Hepatic stellate cell (primary cell): Measurements from ENCODE around the gene ZNF286A.
"Not testable (repeated sequence)": the region's sequence is repeated elsewhere in the genome, so short reads cannot be mapped to it uniquely, and the experiment has no call there.

Experiments
- DNase-seq: peaks from one replicate; pipeline ENCODE4 v3.0.0; 2011; ENCODE audit warnings: low spot score

ZNF286A gene

DNA sequence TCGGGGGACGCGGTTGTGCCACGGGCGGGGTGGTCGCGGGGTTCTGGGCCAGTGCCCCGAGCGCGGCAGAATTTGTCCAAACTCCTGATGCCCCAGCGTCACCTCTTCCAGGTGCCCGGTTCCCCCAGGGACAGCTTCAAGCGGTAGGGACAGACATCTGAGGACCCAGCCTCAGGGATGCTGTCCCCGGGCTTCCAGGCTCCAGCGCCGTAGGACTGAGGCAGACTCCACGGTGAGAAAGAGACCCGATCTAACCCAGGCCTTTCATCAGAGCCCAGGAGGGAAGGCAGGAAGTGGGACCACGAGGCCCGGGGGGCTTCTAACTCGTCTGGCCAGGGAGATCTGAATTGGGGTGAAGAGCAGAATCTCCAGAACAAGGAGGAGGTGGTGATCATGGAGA is 385 bp downstream of the ZNF286A start:
- DNase-seq, result not testable (repeated sequence)

DNA sequence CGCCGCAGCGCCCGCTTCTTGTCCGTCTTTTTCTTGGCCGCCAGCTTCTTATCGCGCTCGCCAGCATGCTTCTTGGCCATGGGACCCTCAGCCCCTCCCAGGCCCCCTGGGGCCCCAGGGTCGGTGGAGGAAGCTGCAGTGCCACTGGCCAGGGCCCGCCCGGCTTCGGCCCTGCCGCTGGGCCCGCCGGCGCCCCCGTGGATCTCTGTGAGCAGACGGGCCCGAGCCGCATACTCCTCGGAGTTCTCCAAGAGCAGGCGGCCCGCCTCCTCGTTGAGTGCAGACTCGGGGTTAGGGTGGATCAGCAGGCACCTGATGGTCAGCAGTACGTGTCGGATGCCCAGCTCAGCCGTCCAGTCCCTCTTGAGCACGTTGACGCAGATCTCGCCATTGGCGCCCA is 4.7 kb downstream of the ZNF286A start:
- not testable (repeated sequence) for DNase-seq

DNA sequence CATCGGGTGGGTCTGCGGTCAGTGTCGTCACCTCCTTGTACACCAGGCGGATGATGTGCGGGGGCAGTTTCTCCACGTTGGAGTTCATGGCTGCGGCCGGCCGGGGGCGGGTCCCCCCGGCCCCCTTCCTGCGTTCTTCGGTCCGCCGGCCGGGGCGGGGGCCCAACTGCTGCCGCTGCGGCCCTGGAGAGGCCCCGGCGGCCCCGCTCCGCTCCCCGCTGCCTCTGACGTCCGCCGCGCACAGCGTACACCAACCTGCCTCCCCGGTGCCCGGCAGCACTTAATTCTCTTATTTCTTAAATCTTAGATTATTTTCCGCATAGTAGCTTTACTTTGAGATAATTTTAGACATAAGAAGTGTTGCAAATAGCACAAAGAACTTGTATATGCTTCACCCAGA is 5.3 kb downstream of the ZNF286A start:
- DNase-seq, result not testable (repeated sequence)

DNA sequence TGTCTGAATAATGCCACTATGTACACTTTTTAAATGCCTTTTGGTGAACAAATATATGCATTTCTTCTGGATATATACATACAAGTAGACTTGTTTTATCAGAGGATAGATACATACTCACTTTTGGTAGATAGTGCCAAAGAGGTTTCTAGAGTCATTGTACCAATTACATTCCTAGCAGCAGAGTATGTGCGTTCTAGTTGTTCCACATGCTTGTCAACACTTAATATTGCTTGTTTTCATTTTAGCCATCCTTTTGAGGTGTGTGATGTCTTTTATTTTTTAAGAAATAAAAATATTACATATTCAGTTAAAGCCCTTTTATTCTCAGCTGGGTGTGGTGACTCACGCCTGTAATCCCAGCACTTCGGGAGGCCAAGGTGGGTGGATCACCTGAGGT is 9.3 kb downstream of the ZNF286A start:
- not testable (repeated sequence) for DNase-seq

DNA sequence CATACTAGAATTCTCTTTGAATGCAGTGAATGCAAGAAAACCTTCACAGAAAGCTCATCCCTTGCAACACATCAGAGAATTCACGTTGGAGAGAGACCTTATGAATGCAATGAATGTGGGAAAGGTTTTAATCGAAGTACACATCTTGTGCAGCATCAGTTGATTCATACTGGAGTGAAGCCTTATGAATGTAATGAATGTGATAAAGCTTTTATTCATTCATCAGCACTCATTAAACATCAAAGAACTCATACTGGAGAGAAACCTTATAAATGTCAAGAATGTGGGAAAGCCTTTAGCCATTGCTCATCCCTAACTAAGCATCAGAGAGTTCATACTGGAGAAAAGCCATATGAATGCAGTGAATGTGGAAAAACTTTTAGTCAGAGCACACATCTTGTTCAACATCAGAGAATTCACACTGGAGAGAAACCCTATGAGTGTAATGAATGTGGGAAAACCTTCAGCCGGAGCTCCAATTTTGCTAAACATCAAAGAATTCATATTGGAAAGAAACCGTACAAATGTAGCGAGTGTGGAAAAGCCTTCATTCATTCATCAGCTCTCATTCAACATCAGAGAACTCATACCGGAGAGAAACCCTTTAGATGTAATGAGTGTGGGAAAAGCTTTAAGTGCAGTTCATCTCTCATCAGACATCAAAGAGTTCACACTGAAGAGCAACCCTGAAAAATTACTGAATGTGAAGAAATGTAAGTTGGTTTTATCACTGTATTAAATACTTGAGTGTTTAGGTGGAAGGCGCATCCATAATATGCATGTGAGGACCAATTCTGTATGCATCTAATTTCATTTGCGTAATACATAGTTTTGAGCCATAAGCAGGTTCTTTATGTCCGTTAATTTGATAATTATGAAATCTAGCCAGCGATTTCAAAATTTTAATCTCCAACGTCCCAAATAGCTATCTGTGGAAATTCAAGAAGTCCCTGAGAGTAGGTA is 17.3 kb downstream of the ZNF286A start:
- not testable (repeated sequence) for DNase-seq

DNA sequence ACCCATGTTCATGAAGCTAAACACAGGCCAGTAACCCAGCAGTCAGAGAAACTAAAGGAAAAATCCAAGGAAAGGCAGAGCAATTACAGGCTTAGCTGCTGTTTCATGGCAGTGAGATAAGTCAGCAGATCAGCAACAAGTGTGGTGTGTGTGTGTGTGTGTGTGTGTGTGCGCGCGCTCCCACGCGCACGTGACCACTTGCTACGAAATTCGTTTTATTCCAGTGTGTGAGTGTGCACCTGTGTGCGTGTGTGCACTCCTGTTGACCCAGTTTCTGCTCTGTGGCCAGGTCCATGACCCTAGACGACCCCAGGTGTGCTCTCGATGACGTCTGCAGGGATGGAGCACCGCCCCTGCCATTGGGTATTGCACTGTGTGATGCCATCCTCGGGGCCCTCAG is 31.0 kb downstream of the ZNF286A start:
- not testable (repeated sequence) for DNase-seq

DNA sequence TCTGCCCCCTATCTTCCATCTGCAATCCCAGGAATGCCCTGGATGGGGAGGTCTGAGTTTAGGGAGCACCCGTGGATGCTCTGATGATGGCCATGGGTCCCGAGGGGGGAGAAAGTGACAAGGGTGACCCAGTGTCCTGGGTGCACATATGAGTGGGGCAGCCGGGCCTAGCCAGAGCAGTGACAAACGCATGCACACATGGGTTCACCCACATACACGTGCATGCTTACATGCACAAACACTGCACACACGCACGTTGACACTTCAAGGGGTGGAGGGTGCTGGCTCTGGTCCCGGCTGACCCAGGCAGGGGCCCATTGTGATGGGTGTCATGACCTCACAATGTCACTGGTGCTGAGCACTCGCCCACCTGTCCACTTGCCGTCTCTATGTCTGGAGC is 32.3 kb downstream of the ZNF286A start, which contains the start of gene TBC1D26:
Gene TBC1D26, plus strand, starts transcription at position 384 of the 400 bp plus-strand sequence. CDS start 3,066 bp downstream, outside the sequence.
- not testable (repeated sequence) for DNase-seq

DNA sequence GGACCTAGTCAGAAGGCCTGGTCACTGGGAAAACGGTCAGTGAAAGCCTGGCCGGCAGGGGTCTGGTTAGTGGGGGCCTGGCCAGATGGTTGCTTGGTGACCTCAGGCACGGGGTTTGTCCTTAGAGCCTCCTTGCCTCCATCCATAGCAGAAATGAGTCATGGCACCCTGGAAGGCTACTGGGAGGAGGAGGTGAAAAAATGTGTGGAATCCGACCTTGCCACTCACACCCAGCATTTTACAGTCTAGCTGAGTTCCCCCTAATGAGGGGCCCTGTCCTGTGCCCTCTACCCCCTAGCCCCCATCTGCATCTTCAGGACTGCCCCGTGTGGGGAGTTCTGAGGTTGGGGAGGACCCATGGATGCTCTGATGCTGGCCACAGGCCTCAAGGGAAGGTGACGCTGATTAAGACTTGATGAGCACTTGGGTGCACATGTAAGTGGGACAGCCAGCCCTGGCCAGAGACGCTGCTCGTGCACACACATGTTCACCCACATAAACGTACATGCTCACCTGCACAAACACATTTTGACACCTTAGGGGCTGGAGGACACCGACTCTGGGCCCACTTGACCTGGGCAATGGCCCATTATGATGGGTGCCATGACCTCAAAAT is 33.7 kb downstream of the ZNF286A start:
- DNase-seq, result not testable (repeated sequence)

DNA sequence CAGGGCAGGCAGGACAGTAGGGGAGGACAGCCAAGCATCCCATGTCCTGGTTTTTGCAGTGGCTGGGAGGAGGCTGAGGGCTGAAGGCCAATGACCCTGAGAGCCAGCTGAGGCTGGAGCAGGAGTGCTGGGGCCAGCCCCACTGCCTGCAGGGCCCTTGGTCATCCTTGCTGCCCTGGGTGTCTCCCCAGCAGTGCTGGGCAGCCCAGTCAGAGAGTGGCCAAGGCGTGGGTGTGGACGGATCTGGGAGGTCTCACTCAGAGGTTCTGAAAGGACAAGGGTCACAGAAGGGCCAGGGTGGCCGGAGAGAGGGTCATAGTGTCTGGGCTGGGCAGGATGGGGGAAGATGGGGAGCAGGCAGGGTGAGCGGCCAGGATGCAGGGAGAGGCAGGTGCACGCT is 37.0 kb downstream of the ZNF286A start:
- DNase-seq, result not testable (repeated sequence)

DNA sequence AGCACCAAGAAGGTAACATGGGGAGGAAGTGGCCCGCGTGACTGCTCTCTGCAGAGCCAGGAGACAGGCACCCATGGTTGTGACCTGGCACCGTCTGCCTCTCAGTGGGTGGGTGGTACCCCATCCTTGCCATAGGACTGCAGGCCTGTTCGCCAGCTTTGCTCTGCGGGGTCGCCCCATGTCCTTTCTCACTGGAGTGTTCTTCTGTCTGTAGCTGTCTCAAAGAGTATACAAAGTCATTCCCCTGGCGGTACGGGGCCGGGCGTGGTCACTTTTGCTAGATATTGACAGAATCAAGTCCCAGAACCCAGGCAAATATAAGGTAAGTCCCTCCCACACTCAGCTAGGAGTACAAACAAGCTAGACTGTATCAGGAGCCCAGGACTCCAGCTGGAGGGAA is 38.5 kb downstream of the ZNF286A start:
- DNase-seq, result no peak

DNA sequence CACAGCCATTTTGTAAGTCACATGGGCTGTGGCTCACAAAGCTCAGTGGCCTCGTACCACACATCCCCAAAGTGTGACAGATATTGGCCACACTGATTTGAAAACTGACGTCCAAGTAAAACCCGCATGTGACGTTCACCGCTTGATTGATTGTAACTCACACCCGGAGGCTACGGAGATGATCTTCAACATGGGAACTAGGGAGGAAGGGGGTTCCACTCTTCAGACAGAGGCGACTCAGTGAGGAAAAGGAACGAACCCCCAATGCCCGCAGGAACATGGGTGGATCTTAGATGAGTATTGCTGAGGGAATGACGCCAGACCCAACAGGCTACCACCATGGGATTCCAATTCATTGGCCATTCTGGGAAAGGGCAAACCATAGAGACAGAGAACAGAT is 39.7 kb downstream of the ZNF286A start:
- DNase-seq, result not testable (repeated sequence)

DNA sequence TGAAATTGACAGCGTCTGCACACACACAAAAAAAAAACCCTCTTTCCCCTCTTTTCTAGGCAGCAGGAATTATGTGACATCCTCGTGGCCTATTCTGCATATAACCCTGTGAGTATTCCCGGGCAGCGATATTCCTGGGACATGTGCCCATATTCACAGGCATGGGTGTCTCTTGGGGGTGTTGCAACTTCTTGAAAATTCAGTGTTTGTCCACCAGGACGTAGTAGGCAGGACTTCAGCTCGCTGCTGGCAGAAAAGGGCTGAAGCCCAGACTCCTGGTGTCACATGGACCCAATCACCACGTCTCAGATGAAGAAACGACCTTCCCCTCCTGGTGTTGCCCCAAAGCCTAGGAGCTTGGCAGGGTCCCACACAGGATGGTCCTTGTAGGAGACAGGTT is 40.5 kb downstream of the ZNF286A start:
- not testable (repeated sequence) for DNase-seq

DNA sequence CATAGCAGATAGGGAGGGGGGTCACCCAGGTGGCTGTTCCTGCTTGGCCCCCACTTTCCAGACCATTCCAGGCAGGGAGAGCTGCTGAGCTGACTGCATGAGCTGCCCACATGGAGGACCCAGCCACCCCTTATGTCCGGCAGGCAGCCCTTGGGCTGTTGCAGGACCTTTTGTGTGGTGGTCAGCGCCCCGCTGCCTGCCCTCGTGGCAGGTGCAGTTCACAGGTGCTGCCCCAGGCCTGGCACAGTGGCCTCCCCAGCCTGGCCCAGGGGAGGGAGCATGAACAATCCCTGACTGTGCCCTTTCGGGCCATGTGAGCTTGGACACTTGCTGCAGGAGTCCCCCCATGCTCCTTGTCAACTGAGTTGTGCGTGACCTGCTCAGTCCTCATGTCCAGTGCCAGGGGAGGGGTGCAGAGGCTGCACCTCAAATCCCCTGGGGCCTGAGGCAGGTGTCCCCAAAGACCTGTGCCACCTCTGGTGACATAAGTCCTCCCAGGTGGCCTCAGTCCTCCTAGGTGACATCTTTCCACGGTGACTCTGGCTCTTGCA is 41.1 kb downstream of the ZNF286A start:
- no peak for DNase-seq

DNA sequence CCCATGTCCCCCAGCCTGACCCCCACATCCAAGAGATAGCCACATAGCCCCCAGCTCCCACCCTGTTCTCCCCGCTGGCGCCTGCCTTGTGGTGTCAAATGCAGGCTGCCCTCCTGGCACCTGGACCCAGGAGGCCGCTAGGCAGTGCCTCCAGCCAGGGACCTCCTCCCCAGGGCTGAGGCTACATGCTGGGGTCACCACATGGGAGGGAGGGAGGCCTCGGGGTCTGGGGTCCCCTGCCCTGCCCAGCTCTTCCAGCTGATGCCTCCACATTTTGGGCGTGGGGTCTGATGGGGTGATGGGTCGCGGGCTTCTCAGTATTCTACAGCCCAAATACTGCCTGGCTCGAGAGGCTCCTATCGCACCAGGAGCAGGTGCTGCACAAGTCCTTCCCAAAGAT is 42.1 kb downstream of the ZNF286A start:
- DNase-seq, result no peak

DNA sequence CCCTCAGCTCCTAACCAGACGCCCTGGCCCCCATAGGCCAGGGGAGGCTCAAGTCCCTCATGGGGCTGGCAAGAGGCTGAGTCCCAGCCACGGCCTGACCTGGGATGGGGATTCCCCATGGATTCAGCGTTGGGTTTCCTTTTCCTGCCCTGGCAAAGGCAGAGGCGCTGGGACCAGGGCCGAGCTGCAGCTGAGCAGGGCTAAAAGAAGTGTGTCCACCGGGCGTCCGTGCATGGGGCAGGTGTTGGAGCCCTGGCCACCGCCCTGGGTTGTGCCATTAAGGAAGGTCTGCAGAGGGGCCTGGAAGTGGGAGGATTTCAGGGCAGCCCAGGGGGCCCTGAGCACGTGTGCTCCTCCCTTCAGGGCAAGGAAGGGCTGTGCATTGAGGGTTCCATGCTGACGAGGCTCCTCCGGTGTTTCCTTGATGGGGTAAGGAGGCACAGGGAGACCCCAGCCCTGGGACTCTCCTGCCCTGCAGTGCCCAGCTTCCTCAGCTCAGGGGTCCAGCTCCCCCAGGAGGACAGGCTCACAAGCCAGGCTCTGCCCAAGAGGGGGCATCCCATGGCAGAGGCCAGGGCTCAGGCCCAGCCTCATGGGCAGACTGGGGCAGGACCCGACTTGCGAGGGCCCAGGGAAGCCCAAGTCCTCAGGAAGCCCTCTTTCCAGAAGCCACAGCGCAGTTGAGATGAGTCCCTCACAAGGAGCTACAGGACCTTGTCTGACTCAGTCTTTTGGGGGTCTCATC is 42.7 kb downstream of the ZNF286A start:
- DNase-seq, result no peak

DNA sequence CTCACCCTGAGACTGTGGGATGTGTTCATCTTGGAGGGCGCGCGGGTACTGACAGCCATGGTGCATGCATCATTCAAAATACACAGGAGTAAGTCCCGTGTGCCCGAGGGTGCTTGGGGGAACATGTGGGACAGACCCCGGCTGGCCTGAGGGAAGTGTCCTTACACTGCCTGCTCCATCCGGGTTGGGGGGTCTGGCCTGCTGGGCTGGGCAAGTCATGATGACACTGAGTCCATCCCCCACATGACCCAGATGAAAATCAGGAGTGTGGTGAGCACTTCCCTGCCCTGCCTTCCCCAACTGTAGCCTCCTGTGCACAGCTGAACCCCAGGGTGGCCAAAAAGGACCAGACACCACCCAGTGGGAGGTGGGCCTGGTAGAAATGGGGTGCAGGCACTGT is 43.4 kb downstream of the ZNF286A start:
- DNase-seq, result no peak

DNA sequence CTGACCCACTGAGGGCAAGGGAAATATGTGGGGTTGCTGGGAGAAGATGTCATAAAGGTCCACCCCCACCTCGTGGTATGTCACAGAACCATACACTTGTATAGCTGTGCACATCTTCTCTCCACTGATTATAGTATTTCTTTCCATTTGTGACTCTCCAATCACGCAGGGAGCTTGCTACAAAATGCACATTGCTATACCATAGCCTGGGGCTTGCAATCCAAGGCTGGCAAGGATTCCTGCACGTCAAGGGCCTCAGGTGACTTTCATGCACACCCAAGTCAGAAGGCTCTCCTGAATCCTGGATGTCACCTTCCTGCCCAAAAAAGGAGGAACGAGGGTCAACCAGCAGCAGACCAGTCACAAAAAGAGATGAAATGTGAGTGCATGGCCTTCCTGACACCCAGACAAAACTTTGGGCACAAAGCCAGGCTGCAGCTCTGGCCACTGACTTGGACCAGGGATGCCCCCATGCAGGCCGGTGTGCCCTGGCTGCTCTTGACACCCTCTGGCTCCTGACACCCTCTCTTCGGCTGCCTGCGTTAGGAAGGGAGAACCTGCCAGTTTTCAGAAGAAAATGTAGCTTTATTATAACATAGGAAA is 44.6 kb downstream of the ZNF286A start:
- no peak for DNase-seq

DNA sequence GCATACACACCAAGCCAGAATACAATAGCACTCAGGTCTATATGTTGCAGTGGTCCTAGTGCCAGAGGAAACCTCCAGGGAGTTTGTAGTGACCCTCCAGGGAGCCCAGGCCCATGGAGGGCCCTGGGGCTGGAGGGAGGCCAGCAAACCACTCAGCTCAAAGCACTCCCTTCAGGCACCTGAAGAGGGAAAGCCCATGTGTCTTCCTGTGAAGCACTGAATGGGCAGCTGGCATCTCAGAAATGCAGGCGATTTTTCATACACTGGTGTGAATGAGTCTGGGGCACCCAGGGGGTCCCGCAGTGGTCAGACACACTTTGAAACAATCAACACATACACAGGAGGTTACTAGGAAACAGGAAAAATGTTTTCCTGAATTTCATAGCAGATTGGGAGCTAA is 45.3 kb downstream of the ZNF286A start:
- DNase-seq, result no peak

DNA sequence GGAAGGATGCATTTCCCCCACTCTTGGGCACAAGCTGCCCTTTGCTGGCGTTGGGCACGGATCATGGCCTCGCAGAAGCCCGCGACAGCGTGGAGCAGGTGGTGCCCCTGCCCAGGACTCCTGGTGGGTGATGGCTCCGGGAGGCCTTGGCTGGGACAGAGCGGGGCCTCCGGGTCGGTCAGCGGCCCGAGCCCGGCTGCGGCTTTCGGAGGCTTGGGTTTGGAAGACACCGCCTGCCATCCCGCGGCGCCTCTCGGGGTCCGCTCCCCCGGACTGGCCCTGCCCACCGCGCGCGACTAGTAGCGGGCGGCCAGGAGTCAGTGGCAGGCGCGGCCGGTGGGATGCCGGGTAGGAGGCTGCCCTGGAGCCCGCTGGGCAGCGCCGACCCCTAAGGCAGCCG is 49.9 kb downstream of the ZNF286A start:
- not testable (repeated sequence) for DNase-seq

DNA sequence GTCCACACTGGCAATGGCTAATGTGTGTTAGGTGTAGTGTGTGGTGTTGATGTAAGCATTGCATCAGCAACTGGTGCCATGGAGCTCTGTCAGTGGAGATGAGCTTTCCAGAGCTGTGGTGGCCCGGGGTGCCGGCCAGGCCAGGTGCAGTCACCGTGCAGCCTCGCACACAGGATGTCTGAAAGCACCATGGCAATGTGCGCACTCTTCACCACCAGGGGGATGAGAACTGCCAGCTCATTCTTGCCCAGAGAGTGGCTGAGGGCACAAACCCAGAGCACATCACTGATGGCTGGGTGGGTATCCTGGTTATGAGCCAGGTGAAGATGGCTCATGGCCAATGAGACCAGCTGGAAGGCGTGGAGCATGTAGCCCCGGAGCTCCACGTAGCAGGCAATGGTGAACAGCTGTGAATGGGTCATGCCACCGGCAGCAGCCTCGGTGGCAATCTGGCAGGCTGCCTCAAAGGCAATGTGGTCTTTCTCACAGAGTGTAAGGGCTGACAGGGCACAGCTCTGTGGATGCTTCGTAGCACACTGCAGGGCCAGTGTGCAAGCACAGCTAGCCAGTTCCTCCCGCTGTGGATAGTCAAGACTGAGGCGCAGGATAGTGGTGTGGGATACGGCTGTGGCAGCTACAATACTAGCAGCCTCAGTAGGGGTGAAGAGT is 69.4 kb downstream of the ZNF286A start:
- DNase-seq, result not testable (repeated sequence)
